ENCODE data around the gene ISM2.

Gene ISM2

DNA sequence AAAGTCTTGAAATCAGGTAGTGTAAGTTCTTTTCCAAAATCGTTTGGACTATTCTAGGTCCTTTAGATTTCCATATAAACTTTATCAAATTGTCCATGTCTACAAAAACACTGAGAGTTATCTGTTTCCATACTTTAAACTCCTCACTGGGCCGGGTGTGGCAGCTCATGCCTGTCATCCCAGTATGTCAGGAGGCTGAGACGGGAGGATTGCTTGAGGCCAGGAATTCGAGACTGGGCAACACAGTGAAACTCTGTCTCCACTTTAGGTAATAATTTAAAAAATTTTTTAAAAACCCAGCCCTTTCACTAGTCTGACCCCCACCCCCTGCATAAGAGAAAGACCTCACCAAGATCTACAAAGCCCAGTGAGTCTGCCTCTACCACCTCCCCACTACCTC lies 6.4 kb upstream of the ISM2 start:
- no peak for DNase-seq

GRCh38 chr14:77503138-77503537 lies 4.5 kb upstream of the ISM2 start:
- no peak for DNase-seq

DNA sequence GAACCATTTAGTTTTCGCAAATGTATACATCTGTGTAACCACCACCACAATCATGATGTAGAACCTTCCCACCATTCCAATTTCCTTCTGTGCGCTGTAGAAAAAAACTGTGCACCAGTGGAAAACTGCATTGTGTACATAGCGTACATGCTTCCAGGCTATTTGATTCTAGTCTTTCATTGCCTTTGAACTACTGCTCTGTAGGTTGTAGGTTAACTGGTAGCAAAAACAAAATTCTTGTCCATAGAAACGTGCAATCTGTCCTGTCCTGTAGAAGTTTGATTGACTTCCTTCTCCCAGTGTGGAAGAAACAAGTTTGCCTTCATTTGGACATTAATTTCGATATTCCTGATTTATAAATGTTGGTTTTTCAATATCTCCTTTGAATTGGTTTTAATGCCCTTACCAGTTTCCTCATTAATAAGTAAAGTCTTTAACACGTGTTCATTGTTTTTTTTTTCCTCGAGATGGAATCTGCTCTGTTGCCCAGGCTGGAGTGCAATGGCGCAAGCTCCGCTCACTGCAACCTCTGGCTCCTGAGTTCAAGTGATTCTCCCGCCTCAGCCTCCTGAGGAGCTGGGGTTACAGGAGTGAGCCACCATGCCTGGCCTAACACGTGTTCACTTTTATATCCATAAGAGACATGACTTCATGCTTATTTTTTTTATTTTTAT lies 3.6 kb upstream of the ISM2 start:
- DNase-seq, result no peak

DNA sequence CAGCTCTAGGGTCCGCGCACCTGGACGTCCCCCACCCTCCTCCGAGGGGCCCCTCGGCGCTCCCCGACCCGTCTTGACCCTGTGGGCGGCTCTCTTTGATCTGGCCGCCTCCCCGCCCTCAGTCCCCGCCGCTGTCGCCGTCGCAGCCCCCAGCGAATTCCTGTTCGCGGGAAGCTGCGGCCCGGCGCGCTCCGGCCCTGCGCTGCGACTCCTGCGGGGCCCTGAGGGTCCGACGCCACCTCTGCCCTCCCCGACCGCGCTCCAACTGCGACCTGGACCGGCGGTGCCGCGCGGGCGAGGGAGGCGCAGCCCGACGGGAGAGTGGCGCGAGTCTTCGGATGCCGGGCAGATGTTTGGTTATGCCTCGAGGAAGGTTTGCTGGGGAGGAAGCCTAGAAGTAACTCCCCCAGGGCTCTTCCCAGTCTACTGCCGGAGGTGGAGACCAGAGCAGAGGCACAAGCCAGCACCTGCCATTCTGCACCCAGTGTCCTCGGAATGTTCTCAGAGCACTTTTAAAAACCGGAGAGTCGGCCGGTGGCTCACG lies 440 bp upstream of the ISM2 start:
- peak; percentile 51 for DNase-seq

- DNase-seq, result no peak
These were observed 3.3 kb downstream of the ISM2 start for GRCh38 chr14:77495334-77495733.

GRCh38 chr14:77491056-77491455 lies 7.6 kb downstream of the ISM2 start:
- DNase-seq, result no peak

- no peak for DNase-seq
These were observed 8.1 kb downstream of the ISM2 start for GRCh38 chr14:77490347-77490986.

- DNase-seq, result no peak
These were observed 9.6 kb downstream of the ISM2 start for GRCh38 chr14:77489041-77489440.

DNA sequence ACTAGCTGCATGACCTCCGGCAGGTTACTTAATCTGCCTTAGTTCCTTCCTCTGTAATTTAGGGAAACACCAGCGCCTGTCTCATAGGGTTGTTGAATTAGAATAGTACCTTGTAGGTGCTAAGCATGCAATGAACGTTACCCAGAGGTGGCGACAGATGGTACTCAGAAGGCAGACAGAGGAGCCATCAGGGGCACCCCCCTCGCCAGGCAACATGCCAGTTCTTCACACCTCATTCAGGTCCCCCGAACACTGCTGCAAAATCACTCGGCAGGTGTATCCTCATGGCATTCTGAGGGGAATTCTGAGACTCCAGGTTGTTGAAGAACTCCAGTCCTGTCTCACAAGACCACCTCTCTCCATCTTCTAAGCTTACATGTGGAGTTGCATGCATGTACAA lies 10.1 kb downstream of the ISM2 start:
- no peak for DNase-seq

GRCh38 chr14:77485901-77486678 lies 12.5 kb downstream of the ISM2 start:
- DNase-seq, result no peak

- DNase-seq, result no peak
These were observed 13.4 kb downstream of the ISM2 start for GRCh38 chr14:77485256-77485655.

GRCh38 chr14:77482422-77482821 lies 16.2 kb downstream of the ISM2 start:
- no peak for DNase-seq

DNA sequence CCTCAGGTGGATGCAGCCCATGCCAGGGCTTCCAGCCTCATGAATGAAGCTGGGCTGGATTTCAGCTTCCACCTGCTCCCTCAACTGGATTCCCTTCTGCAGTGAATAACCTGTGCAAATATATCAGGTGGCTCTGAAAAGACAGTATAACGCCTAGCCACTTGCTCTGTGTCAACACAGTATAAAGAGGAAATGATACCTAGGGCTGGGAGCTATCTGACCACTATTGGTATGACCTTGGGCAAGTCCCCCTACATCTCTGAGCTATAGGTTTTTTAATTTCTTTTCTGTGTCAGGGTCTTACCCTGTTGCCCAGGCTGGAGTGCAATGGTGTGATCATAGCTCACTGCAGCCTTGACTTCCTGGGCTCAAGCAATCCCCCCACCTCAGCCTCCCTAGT lies 19.8 kb downstream of the ISM2 start:
- DNase-seq, result peak; percentile 18

- DNase-seq, result no peak
These were observed 20.6 kb downstream of the ISM2 start for GRCh38 chr14:77478029-77478428.

DNA sequence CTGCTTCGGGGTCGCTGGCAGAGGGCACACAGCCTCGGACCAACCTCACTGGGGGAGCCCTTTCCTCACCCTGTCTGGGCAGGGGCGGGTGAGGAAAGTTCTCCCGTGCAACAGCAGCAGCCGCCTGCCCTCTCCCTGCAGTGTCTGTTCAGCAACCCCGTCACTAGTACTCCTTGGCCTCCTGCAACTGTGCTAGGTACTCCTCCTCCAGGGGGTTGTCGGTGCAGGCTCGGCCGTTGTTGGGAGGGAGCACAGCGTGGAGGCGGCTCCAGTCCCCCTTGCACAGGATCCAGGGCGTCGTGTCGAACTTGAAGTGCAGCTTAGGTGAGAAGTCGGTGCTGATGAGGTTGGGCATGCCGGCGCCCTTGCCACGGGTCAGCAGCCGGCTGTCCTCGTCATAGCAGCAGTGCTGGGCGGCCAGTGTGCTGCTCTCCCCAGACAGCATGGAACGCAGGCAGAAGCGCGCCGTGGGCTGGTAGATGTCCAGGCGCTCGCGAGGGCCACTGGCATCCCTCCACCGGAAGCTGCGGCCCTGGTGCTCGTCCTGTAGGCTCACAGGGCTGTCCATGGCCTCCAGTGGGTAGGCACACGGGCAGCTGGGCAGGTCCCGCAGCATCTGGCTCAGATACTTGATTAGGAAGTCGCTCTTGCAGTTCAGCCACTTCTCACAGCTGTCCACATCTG lies 23.0 kb downstream of the ISM2 start:
- DNase-seq, result no peak

- DNase-seq, result no peak
These were observed 24.0 kb downstream of the ISM2 start for GRCh38 chr14:77474479-77475177.

GRCh38 chr14:77473921-77474320 lies 24.7 kb downstream of the ISM2 start:
- no peak for DNase-seq

DNA sequence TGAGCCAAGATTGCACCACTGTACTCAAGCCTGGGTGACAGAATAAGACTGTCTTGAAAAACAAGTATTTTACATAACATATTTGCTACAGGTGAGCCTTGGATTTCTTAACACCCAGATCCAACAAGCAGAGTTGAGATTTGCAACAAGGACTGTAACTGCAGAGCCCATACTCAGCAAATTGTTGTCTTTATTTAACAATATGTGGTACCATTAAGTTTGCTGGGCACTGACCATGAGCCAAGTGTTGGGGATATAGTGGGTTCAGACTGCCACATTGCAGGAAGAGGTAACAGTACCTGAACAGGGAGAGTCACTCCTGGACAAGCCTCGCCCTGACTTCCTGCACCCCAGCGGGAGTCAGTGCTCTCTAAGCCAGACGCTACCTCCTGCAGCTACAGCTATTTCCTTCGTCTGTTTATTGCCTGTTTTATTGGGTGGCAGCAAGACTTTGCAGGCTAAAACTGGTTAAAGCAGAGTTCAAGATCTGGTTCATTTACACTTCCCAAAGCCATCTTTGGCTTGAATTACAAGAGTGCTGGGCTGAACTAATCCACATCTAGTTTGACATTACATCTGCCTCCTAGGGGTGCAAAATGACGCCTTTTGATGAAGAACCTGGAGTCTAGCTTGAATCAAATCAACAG lies 28.3 kb downstream of the ISM2 start:
- no peak for DNase-seq

- DNase-seq, result no peak
These were observed 29.1 kb downstream of the ISM2 start for GRCh38 chr14:77469539-77469938.

DNA sequence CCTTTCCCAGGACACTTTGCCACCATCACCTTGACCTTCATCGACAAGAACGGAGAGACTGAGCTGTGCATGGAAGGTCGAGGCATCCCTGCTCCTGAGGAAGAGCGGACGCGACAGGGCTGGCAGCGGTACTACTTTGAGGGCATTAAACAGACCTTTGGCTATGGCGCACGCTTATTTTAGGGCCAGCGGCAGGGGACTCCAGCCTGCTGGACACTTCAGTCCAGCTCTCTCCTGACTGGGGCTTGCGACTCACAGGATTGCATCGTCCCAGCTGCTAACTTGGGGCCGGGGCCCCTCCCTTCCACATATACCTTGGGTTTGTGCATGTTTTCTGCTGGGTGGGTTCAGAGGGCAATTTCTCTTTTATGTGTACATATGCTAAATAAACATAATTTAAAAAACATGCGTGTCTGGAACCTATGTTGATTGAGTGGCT lies 29.5 kb downstream of the ISM2 start:
- no peak for DNase-seq

- DNase-seq, result no peak
These were observed 30.8 kb downstream of the ISM2 start for GRCh38 chr14:77467801-77468200.

Data from DMS53 (cell line).